GM18517 (cell line): ENCODE measurements around the gene ERBB4.

ENCODE experiments used
- ATAC-seq: cut with Tn5 transposase; IDR thresholded peaks from one replicate; pipeline ENCODE4 v1.9.1; 2021; ENCODE audit warnings: mild to moderate bottlenecking, moderate library complexity; ENCODE audit not compliant: unreplicated experiment

ERBB4 gene

DNA sequence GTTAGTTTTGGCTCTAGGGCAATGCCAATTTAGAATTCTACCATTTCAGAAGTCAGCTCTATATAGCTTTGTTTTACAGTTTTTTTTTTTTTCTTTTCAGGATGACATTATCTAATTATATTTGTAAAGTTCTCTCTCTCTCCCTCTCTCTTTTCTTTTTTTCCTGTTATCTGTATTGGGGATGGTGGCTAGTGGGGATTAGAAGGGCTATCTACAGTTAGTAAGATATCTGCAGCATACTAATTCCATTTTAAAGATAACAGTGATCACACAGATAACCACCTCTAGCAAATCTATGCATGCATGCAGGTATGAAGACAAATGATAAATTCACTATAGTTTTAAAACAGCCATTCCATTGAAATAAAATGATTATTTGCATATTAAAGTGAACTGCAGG lies 438.9 kb downstream of the ERBB4 start:
- no peak for ATAC-seq

DNA sequence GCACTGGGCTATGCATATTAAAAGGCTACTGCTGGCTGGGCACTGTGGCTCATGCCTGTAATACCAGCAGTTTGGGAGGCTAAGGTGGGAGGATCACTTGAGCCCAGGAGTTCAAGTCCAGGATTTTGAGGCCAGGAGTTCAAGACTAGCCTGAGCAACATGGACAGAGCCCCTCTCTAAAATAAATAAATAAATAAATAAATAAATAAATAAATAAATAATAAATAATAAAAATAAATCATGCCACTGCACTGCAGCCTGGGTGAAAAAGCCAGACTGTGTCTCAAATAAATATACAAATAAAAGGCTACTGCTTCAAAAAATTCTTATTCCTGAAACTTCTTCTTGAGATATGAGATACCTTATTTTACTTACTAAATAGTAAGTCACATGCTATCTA lies 439.6 kb downstream of the ERBB4 start:
- ATAC-seq = no peak

DNA sequence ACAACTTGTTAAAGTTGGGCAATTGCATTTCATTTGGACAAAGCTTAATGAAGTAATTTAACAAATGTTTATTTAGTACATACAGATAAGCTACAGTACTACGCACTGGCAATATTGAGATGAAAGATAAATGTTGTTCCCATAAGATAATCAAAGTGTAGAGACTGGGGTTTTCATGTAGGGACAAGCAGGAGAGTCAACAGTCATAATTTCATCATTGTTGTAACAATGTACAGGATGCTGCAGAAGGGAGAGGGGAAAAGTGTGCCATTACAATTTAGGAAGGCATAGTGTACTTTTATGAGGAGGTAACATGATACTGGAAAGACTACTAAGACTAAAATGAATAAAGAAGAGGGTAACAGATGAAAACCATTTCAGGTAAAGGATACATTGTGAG lies 441.6 kb downstream of the ERBB4 start:
- no peak for ATAC-seq

DNA sequence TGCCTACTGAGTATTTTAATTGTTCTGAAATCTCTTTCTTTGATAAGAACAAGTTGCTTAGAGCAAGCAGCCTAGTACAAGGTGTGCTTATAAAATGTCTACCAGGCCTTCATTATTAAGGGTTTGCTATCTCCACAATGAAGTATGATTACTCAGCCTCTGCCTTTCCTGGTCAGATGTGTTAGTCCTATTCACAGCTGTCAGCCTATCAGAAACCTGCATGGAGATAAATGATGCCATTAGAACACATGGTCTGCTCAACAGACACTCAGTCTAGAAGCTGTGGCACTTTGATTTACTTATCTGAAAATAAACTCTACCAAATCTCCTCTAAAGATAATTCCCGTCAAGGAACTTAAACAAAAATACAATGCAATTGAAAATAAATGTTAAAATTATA lies 448.7 kb downstream of the ERBB4 start:
- ATAC-seq = no peak

- no peak for ATAC-seq
These were observed 450.2 kb downstream of the ERBB4 start for GRCh38 chr2:212088353-212088752.

GRCh38 chr2:212083492-212083891 lies 455.1 kb downstream of the ERBB4 start:
- ATAC-seq = no peak

GRCh38 chr2:212078103-212078502 lies 460.5 kb downstream of the ERBB4 start:
- peak; percentile 78 for ATAC-seq

GRCh38 chr2:212076456-212076855 lies 462.1 kb downstream of the ERBB4 start:
- ATAC-seq = no peak

DNA sequence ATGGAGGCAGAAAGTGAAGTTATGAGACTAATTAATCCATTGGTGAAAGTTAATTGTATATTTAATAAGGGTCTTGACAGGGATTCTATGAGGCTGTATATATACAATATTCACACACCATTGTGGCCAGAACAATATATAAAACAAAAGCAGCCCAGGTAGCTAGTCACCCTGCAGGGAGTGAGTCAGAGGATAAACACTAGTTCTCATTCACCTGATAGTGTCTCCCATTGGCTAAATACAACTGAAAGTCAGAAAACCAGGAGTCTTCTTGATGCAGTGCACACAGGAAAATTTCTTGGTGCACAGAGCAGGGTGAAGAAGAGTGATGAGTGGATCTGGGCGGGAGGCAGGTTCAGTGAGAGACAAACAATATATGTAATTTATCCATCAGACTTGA lies 465.2 kb downstream of the ERBB4 start:
- ATAC-seq = no peak

- ATAC-seq = no peak
These were observed 472.1 kb downstream of the ERBB4 start for GRCh38 chr2:212066546-212066945.

GRCh38 chr2:212064318-212064717 lies 474.3 kb downstream of the ERBB4 start:
- no peak for ATAC-seq

- ATAC-seq = peak; percentile 52
These were observed 486.0 kb downstream of the ERBB4 start for GRCh38 chr2:212052412-212053159.

DNA sequence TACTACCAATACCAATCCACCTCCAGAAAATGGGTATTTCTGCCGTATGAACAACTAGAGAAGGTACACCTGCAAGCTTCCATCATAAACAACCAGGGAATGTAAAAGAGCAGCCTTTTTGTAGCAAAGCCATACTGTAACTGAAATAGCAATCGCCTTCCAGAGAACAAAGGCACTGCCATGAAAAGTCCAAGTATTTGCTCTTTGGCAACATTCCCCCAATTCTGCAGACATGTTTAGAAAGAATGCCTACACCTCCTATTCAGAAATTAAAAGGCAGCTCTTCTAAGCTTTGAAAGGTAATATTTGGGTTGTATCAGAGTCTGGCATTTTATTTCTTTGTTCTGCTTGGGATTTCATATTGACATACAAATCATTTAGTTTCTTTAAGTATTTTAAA lies 487.7 kb downstream of the ERBB4 start:
- ATAC-seq = no peak

DNA sequence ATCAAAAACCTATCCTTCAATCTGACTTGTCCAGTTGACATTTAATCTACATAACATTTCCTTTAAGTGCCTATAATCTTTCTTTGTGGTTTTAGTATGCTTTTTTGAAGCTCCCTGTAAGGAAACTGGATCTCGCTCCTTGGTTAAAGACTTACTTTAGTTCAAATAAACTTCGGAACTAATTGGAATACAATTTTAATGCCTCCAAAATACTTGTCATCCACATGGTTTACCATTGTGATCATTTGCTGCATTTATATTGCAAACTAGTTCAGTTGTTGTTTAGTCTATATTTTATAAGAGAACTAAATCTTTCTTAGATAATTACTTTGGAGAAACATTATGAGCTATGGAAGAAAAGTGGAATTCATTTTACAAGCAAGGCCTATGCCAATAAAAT lies 496.0 kb downstream of the ERBB4 start:
- no peak for ATAC-seq

GRCh38 chr2:212037062-212037461 lies 501.5 kb downstream of the ERBB4 start:
- no peak for ATAC-seq

GRCh38 chr2:212034841-212035585 lies 503.6 kb downstream of the ERBB4 start:
- no peak for ATAC-seq

GRCh38 chr2:212033888-212034287 lies 504.7 kb downstream of the ERBB4 start:
- ATAC-seq = no peak

- ATAC-seq = no peak
These were observed 505.9 kb downstream of the ERBB4 start for GRCh38 chr2:212032536-212033219.

GRCh38 chr2:212032032-212032431 lies 506.6 kb downstream of the ERBB4 start:
- ATAC-seq = no peak

DNA sequence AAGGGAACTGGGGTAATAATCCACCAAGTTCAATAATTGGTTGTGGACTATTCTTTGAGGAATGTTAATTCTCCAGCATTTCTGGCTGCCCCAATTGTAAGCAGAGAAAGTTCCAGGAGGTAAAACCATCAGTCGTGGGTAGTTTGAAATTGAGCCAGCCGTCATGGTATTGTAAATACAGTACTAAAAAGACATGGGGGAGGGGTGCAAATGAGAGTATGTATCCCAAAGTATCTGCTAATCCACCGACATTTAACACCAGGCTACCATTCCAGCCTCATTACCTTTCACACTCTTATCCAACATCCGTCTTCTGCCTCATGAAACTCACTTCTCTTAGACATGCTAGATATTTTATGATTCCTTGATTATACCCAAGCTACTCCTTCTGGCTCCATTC lies 507.9 kb downstream of the ERBB4 start:
- no peak for ATAC-seq

GRCh38 chr2:212028798-212029394 lies 509.7 kb downstream of the ERBB4 start:
- ATAC-seq = no peak
